Measurements from ENCODE around the gene TBX3.

Gene TBX3

GRCh38 chr12:114665411-114666260, 18.3 kb downstream of the TBX3 start:
- DNase-seq: no peak

- DNase-seq: no peak
Measured at GRCh38 chr12:114664651-114665320, 19.2 kb downstream of the TBX3 start.

- DNase-seq: peak; percentile 36
Measured at GRCh38 chr12:114662512-114663177, 21.3 kb downstream of the TBX3 start.

DNA sequence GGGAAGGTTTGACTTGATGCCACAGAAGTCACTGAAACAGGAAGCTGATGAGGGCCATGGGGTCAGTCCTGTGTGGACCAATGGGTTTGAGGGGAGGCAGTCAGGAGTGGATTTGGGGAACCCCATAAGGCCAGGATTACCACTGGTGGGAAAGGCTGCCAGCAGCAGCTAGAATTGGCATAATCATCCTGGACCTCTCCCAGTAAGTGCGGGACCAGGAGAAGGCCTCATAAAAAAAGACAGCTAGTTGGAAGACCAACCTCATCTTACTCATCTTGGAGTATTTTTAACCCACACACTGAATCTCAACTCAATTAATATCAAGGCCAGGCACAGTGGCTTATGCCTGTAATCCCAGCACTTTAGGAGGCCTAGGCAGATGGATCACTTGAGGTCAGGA, 22.7 kb downstream of the TBX3 start:
- DNase-seq: no peak

GRCh38 chr12:114659084-114659483, 24.9 kb downstream of the TBX3 start:
- DNase-seq: no peak

DNA sequence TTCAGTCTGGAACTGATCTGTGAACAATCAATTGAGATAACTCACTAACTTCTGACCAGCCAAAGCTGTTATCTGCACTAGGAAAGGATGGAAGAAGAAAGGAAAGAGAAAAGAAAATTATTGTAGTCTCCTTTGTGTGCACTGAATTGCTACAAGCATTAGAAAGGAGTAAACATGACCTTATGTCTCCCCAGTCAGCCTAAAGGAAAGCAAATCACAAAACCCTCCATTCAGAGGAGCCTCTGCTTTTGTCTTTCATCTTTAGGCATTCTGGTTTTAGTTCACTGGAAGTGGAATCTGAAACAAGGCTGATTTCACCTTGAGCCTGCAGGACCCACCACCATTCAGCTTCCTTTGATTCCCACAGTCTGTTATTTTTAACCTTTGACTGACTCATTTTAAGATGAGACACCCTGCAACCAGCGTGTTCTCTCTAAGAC, 26.0 kb downstream of the TBX3 start:
- no peak for DNase-seq

DNA sequence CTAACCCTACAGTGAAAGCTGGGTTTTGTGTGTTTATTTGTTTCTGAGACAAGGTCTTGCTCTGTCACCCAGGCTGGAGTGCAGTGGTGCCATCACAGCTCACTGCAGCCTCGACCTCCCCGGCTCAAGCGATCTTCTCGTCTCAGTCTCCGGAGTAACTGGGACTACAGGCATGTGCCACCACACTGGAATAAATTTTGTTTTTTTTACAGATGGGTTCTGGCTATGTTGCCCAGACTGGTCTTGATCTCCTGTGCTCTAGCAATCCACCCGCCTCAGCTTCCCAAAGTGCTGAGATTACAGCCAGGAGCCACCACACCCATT, 26.4 kb downstream of the TBX3 start:
- no peak for DNase-seq

- no peak for DNase-seq
Measured at GRCh38 chr12:114656906-114657596, 26.9 kb downstream of the TBX3 start.

GRCh38 chr12:114655934-114656749, 27.8 kb downstream of the TBX3 start:
- no peak for DNase-seq

- DNase-seq: no peak
Measured at GRCh38 chr12:114649585-114649984, 34.4 kb downstream of the TBX3 start.

GRCh38 chr12:114648711-114649110, 35.3 kb downstream of the TBX3 start:
- DNase-seq: no peak

GRCh38 chr12:114638790-114639435, 45.1 kb downstream of the TBX3 start:
- no peak for DNase-seq

DNA sequence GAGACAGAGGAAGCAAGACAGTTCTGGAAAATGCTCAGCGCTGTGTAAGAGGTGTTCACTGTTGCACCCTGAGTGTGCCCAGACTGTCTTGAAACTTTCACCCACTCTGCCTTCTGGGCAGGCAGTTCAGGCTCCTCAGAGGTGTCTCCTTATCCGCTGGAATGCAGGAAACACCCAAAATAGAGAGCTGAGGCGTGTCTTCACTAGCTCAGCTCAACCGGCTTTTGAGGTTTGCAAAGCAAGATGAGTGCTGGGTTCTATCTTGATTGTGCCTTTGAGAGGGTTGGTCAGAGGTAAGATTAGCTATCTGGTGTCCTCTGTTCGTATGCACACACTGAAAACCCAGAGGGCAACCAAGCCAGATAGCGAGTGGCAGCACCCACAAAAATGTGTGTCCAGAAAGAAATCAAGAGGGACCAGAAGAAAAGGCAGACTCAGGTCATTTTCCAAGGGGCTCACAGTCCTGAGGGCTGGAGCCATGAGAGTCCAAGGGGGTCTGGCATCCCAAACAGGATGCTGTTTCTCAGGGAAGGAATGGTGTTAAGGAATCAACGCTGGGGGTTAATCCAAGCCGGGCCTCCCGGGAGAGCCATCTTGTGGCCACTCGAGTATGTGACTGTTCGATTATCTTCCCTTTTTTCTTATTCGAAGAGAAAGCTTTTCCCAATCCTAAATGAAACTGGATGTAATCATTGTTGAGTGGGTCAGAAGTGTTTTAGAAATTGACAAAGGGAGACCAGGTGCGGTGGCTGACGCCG, 47.1 kb downstream of the TBX3 start:
- no peak for DNase-seq

- no peak for DNase-seq
Measured at GRCh38 chr12:114631242-114631641, 52.7 kb downstream of the TBX3 start.

- DNase-seq: no peak
Measured at GRCh38 chr12:114628199-114628598, 55.8 kb downstream of the TBX3 start.

DNA sequence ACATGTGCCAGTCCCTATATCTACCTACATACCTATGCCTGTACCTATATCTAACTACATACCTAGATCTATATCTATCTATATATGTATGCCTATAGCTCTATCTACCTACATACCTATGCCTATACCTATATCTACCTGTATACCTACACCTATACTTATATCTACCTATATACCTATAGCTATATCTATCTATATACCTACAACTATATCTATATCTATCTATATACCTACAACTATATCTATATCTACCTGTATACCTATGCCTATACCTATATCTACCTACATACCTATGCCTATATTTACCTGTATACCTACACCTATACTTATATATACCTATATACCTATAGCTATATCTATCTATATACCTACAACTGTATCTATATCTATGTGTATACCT, 56.6 kb downstream of the TBX3 start:
- DNase-seq: no peak

DNA sequence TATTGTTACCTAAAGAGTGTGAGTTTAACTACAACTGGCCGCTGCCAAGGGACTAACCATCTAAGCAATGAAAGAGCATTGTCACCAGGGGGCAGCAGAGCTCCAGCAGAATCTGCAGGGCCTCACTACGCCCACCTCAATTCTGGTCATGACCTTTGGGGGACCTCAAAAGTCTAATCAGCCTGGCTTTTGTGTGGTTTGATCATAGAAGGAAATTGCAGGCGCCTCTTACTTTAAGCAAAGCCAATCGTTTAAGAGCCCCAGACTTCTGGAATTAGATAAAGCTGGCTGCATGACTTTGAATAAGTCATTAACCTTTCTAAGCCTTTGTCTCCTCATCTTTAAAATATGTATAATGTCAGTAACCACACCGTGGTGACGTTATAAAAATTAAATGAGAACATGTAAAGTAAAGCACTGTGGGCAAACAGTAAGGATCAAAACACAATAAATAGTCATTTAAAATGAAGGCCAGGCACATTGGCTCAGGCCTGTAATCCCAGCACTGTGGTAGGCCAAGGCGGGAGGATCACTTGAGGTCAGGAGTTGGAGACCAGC, 58.6 kb downstream of the TBX3 start:
- peak; percentile 35 for DNase-seq

- DNase-seq: no peak
Measured at GRCh38 chr12:114623737-114624136, 60.2 kb downstream of the TBX3 start.
